HG02884 (cell line): ENCODE data around the gene OBP2A.

Source experiments
- ATAC-seq: cut with Tn5 transposase; IDR thresholded peaks from one replicate; pipeline ENCODE4 v1.9.1; 2021; ENCODE audit warnings: mild to moderate bottlenecking, moderate library complexity; ENCODE audit not compliant: unreplicated experiment

Gene OBP2A

DNA sequence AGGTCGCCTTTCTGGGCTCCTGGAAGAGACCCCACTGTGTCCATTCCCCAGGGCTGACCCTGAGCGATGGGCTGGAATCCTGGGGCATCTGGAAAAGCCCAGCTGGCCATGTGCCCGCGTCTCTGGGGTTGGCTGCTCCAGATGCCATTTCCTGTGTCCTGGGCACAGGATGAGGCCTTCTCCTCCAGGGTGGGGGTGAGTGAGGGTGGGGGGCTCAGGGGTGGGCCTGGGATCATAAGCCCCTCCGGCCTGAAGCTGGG, 46.3 kb downstream of the OBP2A start:
- no peak for ATAC-seq

DNA sequence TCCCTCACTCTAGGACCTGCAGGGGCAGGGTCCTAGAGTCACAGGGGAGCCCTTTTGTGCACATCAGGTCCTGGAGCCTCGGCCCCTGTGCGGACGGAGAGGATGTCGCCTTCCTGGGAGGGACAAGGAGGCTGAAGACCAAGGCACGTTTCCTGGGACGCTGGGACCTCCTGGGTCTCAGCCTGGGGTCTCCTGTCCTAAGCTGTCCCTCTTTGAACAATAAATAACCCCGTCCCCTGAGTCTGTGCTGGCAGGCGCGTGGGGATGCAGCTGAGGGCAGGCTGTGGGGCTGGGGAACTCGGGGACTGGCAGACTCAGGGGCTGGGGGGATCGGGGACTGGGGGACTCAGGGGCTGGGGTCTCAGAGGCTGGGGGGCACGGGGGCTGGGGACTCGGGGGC, 46.7 kb downstream of the OBP2A start:
- no peak for ATAC-seq

DNA sequence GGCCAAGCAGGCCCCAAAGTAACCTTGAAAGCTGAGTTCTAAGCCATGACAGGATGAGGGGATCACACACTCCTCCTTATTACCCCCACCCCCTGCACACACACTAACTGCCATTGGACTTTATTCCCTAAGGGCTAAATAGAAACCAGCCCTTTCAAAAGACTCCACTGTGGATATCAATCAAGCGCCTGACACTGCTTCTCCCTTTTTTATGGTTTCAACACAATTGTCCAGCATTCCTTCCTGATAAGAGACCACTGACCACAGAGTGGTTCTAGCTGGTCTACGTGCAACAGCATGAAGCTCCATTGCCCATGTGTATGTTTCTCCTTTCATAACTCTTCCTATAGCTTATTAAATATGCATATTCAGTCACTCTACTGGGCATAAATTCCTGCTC, 50.3 kb downstream of the OBP2A start:
- ATAC-seq, result no peak
